Right hindlimb (tissue), 1 donor: ENCODE results near the gene NCAPG2.

Source experiments
- DNase-seq: peaks from one replicate; pipeline ENCODE4 v3.0.0-alpha.2; 2018

The NCAPG2 gene, protein sequence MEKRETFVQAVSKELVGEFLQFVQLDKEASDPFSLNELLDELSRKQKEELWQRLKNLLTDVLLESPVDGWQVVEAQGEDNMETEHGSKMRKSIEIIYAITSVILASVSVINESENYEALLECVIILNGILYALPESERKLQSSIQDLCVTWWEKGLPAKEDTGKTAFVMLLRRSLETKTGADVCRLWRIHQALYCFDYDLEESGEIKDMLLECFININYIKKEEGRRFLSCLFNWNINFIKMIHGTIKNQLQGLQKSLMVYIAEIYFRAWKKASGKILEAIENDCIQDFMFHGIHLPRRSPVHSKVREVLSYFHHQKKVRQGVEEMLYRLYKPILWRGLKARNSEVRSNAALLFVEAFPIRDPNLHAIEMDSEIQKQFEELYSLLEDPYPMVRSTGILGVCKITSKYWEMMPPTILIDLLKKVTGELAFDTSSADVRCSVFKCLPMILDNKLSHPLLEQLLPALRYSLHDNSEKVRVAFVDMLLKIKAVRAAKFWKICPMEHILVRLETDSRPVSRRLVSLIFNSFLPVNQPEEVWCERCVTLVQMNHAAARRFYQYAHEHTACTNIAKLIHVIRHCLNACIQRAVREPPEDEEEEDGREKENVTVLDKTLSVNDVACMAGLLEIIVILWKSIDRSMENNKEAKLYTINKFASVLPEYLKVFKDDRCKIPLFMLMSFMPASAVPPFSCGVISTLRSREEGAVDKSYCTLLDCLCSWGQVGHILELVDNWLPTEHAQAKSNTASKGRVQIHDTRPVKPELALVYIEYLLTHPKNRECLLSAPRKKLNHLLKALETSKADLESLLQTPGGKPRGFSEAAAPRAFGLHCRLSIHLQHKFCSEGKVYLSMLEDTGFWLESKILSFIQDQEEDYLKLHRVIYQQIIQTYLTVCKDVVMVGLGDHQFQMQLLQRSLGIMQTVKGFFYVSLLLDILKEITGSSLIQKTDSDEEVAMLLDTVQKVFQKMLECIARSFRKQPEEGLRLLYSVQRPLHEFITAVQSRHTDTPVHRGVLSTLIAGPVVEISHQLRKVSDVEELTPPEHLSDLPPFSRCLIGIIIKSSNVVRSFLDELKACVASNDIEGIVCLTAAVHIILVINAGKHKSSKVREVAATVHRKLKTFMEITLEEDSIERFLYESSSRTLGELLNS

DNA sequence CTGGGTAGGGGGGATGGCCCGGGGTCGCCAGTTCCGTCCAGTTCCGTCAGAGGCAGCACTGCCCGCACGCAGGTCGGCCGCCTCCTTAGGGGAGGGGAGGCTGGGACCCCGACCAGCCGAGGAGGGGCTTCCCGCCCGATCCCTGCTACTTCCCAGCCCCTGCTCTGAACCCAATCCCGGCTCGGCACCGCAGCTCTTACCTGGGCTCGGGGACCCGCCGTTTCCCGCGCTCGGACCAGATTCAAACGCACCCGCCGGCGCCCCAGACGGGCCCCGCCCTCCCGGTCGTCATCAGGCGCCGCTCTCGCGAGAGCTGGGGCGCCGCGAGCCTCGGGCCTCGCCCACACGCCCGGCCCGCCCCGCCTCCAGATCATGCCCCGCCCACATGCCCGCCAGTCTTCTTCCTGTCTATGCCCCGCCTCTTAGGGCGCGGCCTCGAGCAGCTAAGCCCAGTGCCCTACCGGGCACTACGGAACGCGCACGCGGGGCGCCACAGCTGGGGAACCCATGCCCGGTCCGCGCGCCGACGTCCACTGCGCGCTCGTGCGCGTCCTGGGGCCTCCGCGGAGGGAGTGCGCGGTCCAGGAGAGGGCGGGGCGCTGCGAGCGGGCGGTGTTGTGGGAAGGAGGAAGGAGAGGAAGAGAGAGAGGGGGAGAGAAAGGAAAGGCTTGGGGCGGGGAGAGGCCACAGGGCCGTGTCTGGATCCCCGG, at the start of gene NCAPG2:
NCAPG2 (minus strand) TSS at position 281 of the 710 bp plus-strand sequence. CDS start 2,905 bp downstream, outside the sequence.
- peak; percentile 98 for DNase-seq

DNA sequence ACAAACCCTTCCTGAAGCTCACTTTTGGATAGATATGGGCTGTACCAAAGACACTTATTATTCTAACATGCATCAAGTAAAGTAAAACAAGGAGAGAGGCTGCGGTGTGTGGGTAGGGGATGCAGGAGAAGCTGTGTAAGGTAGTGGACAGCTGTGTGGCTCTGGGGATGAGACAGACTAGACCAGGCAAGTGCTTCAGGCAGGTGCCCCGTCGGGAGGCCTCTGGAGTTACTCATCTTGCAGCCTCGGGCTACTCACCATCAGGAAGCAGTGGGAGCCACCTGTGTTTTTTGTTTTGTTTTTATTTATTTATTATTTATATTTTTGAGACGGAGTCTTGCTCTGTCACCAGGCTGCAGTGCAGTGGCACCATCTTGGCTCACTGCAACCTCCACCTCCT, 49.3 kb upstream of the NCAPG2 start:
- no peak for DNase-seq

DNA sequence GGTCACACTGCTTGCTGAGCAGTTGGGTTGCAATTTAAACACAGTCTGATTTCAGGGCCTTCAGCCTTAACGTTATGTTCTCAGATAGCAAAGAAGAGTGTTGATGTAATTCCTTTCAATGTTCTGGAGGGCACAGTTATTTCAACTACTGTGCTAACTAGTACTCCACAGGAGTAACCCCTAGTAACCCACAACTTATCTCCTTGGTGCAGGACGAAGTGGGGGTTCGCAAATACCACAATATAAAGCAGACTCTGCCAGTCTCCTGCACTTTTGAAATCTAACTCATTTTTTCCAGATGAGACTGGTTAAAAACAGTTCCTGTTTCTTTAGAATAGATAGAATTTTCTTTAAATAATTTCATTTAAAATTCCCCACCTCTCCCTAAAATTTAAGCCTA, 47.1 kb upstream of the NCAPG2 start:
- DNase-seq, result no peak

DNA sequence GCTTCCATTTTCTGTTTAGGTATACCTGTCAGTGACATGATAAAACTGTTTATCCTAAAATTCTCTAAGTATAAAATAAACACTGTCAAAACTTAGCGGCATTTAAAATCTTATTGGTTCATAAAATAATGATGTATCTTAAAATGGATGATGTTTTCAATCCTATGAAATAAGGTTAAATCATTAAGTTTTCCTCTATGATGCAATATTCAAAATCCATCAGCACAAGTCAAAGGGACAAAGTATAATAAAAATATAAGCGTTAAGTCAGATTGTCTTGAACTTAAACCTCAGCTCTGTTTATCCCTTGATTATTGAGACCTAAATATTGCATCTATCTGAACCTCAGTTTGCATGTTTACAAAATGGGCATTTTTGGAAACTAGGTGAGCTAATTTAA, 46.6 kb upstream of the NCAPG2 start:
- DNase-seq, result no peak

DNA sequence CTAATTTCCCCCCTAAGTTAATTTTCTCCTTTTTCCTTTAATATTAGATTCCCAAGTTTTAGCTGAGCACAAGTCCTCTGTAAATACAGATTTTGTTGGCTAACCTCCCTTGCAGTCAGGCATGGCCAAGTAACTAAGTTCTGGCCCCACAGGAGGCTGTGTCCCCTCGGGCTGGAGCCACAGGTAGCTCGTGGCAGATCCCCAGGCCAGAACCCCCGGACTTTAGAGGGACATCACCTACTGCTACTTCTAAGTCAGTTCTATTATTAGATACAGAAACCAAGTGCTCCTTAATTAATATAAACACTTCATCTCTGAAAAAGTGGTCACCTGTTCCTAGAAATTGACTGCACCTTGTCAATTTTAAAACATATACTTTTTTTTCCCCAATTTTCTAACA, 46.1 kb upstream of the NCAPG2 start:
- DNase-seq, result no peak

DNA sequence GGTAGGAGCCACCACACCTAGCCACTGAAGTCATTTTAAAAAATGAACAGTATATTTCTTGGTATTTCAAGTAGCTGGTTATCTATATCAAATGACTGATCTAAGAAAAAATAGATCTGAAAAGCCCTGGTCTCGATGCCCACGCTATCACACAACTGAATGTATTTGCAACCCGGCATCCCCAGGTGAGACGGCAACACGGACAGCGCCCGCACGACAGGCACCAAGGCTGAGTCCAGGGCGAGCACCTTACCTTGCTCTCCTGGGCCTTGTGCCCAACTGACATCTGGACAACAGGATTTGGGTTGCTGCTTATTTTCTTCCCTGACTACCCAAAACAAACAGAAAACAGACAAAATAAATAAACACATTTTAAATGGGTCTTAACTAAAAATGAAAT, 44.8 kb upstream of the NCAPG2 start:
- no peak for DNase-seq

DNA sequence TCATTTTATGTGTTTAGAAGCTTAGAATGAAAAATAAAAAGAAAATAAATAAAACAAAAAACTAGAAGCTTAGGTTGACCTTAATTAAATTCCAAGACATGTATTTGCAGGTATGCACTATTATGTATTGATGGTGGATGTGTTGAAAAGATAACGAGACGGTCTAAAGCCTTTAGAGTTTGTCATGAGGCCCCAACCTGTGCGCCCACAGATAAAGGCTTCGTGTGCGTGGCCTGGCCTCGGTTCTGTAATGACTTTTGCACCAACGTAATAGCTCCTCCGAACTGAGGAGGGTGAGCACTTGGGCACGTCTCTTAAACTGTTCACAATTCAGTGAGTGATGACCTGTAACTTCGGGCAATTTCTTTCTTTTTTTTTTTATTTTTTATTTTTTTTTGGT, 43.7 kb upstream of the NCAPG2 start:
- DNase-seq, result no peak

DNA sequence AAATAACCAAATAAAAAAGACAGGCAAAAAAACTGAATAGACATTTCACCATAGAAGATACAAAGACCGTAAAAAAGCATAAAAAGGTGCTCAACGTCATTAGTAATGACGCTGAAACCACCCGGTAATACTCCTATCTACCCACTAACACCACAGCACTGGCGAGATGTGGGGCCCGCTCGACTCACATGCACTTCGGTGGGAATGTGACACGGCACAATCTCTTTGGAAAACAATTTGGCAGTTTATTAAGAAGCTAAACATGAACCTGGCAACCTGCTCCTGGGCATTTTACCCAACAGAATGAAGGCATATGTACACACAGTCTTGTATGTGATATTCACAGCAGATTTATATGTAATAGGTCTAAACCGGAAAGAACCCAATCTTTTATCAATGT, 42.8 kb upstream of the NCAPG2 start:
- no peak for DNase-seq

DNA sequence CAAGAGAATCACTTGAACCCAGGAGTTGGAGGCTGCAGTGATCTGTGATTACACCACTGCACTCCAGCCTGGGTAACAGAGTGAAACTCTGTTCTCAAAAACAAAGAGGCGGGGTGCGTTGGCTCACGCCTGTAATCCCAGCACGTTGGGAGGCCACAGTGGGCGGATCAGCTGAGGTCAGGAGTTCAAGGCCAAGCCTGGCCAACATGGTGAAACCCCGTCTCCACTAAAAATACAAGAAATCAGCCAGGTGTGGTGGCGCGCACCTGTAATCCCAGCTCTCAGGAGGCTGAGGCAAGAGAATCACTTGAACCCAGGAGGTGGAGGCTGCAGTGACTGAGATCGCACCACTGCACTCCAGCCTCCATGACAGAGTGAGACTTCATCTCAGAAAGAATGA, 42.4 kb upstream of the NCAPG2 start:
- no peak for DNase-seq

DNA sequence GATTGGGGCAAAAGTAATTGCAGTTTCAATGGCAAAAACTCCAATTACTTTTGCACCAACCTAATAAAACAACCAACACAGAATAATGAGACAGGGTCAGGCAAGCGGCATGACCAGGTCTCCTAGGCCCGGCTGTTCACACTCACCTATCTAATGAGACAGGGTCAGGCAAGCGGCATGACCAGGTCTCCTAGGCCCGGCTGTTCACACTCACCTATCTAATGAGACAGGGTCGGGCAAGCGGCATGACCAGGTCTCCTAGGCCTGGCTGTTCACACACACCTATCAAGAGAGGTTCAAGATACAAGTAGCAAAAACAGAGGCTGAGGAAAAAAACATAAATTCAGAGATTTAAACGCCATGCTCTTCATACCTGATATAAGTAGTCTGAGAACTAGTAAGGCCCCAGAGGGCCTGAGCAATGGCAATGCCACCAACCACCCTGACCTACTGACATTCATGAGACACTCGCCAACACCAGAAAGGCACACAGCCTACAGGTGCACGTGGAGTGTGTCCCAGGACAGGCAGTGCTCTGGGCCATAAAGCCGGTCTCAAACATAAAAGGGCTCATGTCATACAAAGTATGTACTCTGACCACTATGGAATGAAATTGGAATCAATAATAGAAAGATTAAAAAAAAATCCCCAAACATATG, 40.6 kb upstream of the NCAPG2 start:
- DNase-seq, result no peak

DNA sequence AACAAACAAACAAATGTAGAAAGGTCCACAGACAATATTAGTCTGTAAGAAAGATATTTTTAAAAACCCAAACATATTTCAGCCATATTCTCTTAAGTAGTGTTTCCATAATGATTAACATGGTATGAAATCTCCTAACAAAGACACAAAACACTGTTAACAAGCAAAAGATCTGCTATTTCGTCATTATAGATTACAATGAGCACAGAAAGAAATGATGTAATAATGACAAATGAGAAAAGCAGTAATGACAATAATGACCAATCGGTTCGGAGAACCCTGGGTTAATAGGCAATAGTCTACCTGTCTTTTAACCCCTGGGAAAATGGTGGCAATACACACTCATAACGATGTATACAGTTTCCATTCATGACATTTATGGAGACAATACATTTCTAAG, 39.5 kb upstream of the NCAPG2 start:
- DNase-seq, result no peak

DNA sequence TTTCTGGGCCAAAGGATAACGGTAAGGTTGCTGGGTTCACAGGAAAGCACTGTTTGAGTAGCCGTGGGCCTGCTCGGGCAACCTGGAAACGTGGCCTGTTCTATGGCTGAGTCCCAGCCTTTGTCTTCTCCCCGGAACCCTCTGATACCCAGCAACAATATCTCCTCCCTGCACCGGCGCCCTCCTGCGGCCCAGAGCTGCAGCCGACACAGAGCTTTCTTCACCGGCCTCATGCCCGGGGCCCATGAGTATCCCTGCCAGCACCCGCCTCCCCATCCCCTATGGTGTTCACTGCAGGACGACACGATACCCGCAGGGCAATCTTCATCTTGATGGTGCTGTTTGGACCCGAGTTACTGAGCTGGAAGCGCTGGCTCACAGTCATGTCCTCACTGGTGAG, 38.6 kb upstream of the NCAPG2 start:
- no peak for DNase-seq

DNA sequence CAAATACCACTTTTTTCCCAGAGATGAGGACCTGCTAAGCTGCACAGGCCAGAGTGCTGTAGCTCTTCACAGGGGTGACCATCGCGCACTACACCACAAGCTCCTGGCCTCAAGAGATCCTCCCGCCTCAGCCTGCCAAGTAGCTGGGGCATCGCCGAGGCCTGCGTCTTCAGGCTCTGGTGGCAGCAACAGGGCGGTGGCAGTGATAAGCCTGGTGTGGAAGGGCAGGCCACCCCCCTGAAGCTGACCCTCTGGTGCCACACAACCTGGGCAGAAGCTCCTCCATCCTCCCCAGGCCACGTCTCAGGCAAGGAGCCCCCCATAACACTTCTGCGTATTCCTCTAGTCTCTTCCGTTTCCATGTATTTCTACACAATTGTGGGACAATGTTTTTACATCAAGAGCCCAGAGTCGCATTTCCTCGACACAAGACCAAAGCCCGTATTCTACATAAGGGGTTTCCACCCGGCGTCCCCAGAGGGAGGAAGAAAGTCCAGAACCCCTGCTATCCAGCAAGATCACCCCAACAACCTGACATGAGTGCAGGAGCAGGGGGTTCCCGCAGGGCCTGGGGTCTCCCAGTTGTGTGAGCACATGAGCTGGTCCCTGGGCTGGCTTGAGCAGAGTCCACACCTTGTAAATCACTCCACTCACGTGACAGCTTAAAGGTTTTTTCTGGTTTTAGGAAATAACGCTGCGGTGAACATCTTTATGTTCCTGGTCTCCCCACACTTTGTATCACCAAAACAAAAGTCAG, 37.6 kb upstream of the NCAPG2 start:
- no peak for DNase-seq

DNA sequence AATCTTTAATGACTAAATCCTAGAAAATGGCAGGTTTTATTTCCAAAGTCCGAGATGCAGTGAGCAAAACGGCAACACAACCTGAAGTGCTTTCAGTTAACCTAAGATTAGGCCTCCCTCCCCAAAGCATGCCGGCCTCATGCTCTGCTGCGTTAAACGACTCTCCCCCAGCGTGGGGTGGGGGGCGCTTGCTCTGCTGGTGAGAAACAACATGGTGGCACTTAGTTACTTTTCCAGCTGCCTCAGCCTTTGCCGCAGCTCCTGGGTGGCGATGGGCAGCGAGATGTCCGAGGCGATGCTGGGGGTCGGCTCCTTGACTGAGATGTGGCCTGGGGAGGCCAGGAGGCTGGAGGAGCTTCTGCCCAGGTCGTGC, 36.7 kb upstream of the NCAPG2 start:
- DNase-seq, result no peak

DNA sequence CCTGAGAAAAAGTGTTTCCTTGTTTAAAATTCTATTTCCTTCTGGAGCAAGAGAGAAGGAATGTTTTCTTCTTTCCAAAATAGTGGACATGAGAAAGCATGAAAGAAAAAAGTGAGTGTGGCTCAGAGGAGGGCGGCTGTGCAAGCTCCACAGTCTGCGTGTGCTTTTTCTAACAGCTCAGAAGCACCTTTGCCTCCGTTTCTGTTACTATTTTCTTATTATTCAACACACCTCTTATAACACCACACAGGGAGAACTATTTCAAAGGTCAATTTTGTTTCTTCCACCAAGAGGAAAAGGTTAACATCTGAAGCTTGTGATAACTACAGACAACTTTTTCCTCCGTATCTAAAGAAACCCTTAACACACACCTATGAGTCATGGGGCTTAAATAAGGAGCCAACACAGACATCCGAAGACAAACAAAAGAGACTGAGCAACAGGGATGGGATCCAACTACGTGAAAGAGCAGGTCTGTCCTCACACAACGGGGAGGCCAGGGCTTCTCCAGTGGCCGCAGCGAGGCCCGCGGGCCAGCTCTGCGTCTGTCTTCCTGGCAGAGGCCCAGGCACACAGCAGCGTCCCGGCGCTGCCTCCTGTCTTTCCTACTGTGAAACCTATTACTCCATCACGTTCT, 36.2 kb upstream of the NCAPG2 start:
- no peak for DNase-seq

DNA sequence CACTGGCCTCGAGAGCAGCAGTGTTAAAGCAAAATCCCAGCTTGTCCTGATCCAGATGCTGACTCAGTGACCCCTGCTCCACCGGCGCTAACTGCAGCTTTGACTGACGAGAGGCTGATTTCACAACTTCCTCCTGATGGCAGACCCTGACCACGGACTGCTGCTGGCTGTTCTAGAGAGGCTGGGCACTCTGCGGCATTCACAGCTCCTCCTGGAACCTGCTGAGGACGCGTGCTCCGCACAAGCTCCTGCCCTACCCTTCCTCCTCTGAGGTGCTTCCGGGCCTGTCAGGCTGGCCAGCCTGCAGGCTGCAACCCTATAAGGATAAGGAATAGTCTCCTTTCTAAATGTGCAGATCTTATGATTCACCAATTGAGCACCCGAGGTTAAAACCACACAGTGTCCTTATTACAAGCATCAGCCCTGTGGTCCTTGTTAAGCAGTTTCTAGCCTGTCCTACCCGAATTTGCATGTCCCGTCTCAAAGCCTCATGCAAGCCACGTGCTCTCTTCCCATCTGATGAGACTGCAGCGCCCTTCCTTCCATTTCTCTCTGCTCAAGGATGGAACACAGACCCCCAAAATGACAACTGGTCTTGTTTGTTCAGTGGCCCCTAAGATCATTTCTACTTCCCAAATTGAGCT, 35.5 kb upstream of the NCAPG2 start:
- DNase-seq, result no peak

DNA sequence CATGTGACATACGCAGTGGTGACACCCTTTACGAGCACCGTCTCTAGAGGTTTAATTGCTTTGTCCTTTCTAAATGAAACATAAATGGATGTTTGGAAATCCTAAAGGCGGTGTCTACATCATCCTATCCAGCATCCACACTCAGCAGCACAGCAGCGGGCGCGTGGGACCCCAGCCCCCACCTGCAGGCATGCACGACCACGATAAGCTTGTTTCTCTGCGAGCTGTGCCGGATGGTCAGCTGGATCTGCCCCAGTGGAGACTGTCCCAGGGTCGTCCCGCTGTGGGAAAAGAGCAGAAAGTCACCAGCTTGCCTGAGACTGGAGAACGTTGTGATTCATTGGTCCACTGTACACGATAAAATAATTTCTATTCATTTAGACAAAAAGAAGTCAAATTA, 34.2 kb upstream of the NCAPG2 start:
- no peak for DNase-seq

DNA sequence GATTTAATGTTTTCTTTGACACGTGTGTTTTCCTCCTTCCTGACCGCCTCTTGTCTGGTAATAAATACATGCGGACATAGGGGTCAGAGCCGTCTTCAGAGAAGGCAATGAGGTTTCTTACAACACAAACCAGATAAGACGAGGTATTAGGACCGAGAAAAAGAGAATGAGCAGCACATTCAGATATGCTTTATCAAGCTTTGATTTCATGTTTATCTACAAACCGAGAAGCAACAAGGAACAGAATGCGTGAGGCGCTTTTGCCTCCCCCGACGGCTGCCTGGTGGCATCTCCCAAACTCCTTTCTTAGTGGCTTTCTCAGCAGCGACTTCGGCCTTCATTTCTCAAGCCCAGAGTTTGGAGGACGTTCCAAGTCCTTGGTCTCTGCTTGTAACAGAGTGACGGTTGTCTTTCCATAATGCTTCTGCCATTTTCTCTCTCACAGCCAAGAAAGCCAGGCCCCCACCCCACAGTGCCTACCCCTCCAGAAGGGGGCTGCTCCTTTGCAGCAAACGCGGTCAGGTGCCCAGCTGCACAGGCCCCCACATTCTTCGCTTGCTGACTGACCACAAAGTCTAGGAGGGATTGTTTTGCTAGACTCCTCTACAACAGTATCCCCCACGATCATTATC, 32.6 kb upstream of the NCAPG2 start:
- DNase-seq, result no peak

DNA sequence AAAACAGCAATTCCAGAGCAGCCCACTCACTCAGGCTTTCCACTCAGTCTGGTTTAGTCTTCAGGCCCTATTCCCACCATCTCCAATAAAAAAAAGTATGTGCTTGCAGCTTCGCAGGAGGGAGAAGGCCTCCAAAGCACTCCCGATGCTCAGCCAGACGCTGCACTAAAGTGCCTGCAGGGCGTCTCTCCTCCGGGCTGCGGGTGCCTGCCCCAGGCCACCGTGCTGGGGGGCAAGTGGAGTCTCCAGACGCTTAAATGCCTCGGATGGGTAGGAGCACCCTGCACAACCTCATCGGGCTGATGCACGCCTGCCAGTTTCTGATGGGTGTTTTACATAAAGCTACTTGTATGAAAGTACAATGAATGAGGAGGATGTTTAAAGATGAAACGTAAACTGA, 31.3 kb upstream of the NCAPG2 start:
- no peak for DNase-seq

DNA sequence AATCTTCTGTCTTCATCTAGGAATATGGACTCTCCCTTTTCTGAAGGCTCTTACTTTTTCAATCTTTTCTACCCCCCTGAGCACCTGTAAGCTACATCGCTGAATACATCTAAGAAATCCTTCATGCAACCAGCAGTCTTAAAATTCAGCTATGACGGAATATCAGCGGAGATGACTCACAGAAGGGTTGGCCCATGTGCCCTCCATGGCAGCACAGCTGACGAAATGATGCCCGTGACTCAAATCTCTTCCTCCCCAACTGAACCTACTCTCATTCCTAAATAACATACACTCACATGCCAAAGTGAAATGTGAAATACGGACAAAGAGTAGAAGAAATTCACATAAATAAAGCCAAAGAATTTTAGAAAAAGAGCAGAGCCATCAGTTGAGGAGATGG, 30.3 kb upstream of the NCAPG2 start:
- DNase-seq, result no peak
